Skin of body (tissue), 2 donors: ENCODE results near the gene IQSEC3. TPM values are rescaled to one million over a fixed set of nuclear protein-coding genes. Genes with fewer than 3 reads are reported as not detected.

ENCODE experiments used
- DNase-seq: peaks from one replicate; lab custom pipeline; 2025; lab: John Stamatoyannopoulos, UW
- total RNA-seq: library from RNA; depleted of rRNA; stranded (reverse); fragments of >200 nt; gene quantifications from one replicate; pipeline ENCODE4 v1.2.3, GENCODE V29; 2014

Gene IQSEC3
- total RNA-seq, 1 donor from 2014 or later, result 2.5 TPM

DNA sequence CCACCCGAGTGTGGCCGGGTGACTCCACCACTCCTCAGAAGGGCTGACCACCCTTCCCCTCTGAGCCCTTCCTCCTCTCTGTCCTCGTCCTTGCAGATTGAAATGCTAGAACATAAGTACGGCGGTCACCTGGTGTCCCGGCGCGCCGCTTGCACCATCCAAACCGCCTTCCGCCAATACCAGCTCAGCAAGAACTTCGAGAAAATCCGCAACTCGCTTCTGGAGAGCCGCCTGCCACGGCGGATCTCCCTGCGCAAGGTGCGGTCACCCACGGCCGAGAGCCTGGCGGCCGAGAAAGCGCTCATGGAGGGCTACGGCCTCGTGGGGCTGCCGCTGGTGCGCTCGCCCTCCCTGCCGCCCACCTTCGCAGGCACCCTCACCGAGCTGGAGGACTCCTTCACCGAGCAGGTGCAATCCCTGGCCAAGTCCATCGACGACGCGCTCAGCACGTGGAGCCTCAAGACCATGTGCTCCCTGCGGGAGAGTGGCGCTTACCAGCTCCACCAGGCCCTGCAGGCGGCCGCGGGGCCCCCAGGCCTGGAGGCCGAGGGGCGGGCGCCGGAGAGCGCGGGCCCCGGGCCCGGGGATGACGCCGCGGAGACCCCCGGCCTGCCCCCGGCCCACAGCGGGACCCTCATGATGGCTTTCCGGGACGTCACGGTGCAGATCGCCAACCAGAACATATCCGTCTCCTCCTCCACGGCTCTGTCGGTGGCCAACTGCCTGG lies 71.8 kb downstream of the IQSEC3 start:
- no peak for DNase-seq

DNA sequence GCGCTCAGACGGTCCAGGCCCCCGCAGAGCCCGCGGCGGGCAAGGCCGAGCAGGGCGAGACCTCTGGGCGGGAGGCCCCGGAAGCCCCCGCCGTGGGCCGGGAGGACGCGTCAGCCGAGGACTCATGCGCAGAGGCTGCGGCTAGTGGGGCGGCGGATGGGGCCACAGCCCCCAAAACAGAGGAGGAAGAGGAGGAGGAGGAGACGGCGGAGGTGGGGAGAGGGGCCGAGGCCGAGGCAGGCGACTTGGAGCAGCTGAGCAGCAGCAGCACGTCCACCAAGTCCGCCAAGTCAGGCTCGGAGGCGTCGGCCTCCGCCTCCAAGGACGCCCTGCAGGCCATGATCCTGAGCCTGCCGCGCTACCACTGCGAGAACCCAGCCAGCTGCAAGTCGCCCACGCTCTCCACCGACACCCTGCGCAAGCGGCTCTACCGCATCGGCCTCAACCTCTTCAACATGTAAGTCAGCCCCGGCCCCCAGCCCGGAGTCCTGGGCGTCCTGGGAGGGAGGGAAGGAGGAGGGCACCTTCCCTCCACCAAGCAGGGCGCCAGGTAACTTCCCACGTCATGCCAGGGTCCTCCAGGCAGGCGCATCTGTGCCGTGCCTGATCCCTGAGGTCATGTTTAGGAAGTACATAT lies 72.4 kb downstream of the IQSEC3 start:
- DNase-seq, result no peak

GRCh38 chr12:139585-139984 lies 73.0 kb downstream of the IQSEC3 start:
- no peak for DNase-seq

- DNase-seq, result no peak
Measured at GRCh38 chr12:140162-140561, 73.6 kb downstream of the IQSEC3 start.

- DNase-seq, result no peak
Measured at GRCh38 chr12:143964-144649, 77.5 kb downstream of the IQSEC3 start.

DNA sequence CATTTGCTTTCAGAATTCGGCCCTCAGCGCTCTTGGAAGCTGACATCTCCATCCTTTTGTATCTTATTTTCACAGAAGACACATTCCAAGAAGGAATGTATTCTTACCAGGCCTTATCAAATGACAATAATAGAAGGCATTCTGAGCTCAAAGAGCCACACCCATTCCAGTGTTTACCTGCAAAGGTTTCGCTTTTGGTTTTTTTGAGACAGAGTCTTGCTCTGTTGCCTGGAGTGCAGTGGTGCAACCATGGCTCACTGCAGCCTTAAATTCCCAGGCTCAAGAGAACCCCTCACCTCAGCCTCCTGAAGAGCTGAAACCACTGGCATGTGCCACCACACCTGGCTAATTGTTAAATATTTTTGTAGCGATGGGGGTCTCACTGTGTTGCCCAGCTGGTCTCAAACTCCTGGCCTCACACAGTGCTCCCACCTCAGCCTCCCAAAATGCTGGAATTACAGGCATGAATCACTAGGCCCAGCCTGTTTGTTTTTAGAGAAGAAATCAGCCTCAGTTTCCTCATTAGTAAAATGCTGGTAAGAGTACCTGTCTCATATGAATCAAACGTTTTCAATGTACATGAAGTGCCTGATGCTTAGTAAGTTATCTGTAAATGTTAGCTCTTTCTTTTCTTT lies 78.2 kb downstream of the IQSEC3 start:
- no peak for DNase-seq

- no peak for DNase-seq
Measured at GRCh38 chr12:145369-145960, 78.9 kb downstream of the IQSEC3 start.

DNA sequence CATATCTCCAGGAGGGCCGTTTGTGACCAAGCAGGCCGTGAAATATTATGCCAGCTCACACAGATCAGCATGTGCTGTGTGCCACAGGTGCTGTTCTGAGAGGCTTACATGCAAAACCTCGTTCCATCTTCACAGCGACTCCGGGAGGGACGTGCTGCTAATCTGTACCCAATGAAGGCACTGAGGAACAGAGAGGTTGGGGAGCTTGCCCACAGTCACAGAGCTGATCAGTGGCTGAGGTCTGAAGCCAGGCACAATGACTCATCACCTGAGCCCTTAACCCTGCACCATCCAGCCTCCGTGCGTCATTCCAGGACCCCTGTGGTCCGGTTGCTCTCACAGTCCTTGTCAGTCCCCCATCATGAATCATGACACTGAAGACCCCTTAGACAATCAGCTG lies 80.7 kb downstream of the IQSEC3 start:
- DNase-seq, result no peak

GRCh38 chr12:148676-149416 lies 82.3 kb downstream of the IQSEC3 start:
- DNase-seq, result no peak

DNA sequence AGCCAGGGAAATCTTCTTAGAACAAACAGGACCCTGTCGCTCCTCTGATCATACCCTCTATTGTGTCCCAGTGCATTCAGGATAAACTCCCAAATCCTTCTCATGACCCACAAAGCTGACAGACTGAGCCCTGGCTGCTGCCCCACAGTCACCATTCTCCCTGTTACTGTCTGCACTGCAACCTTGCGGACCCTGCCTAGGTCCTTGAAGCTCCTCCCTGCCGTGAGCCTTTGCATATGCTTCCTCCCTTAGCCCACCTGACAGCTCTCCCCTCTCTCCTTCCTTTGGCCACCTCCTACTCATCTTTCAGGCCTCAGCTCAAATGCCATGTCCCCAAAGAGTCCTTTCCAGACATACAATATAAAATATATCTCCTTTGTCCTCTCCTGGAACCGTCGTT lies 85.0 kb downstream of the IQSEC3 start:
- DNase-seq, result no peak

DNA sequence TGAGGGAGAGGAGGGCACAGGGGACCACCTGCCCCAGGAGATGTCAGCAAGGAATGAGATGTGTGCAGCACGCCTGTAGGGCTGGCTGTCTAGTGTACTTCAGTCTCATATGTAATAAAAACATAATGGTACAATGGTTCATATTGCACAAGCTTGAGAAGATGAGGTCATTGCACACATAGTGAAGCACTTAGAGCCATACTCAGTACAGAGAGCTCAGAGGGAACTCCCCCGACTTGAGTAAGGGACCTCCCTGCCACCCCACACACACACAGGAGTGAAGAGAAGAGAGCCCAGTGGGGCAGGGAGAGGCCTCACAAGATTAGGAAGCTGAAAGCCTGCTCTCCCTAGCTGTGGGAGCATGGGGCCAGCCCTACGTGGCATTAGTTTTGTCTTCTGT lies 85.9 kb downstream of the IQSEC3 start:
- DNase-seq, result peak; percentile 13

DNA sequence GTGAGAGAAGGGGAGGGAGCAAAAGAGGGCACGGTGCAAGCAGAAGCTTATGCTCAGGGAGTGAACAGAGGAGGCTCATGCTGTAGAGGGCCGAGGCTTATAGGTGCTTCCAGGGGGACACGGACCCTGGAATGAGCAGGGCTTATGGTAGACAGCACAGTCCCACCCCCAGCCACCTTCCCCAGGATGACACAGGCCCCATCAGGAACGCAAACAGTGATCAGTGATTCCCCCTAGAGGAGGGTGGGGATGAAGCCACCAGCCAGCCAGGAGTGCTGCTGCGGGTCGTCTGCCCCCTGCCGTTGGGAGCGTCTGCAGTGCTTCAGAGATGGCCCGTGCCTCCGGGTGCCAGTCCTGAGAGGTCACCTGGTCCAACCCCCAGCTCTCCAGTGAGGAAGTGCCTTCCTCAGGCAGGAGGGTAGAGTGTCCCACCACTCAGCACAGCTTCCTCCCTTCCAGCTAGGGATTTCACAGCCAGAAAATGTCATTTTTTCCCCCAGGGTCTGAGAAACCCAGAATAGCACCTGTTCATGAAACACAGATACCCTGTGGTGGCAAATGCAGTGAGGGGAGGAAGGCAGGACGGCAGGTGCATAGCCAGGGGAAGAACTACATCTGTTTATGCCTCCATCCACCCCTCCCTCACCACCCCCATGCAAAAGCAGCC lies 86.6 kb downstream of the IQSEC3 start:
- DNase-seq, result no peak

- DNase-seq, result no peak
Measured at GRCh38 chr12:154058-154457, 87.5 kb downstream of the IQSEC3 start.

DNA sequence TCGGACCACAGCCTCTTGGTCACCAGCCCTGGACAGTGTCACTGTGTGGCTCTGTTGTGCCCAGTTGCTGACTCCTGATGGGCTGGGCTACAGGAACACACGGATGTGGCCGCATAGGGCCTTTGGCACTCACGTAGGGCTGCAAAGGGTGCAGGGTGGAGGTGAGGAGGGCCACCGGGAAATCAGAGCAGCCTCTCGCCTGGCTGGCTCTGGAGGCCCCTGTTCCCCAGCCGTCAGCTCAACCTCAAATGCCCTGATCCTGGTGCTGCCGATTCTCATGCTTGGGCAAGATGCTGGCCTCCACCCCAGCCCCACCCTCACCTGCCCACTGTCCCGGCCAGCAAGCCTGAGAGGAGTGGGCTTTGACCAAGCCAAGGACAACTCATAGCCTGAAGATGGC lies 88.4 kb downstream of the IQSEC3 start:
- DNase-seq, result no peak

DNA sequence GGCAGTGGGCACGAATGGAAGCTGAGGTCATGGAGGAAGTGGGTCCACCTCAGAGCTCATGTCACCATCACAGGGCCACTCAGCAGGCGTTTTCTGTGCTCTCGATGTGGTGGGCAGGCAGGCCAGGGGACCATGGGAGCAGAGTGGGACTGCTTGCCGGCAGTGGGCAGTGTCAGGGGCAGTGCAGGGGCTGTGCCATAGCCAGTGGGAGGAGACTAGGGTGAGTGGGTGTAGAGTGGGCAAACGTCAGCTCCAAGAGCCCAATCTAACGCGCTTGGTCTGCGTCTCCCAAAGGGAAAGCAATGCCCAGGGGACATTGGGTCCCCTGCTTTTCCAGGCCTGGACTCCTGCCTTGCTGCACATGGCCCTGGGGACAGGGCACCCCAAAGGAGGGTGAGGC lies 89.1 kb downstream of the IQSEC3 start:
- no peak for DNase-seq

DNA sequence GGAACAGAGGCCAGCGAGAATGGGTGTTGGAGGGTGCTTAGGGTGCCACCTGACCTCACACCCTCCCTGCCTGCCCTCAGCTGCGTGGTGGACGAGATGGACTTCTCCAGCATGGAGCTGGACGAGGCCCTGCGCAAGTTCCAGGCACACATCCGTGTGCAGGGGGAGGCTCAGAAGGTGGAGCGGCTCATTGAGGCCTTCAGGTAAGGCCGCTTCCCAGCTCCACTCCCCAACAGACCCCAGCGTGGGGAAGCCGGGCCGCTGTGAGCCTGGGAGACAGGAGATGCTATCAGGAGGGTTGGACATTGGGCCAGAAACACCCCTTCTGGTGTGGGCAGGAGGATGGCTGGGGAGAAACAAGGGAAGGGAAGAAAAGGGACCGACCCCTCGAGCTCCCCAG lies 90.4 kb downstream of the IQSEC3 start:
- DNase-seq, result no peak

- DNase-seq, result no peak
Measured at GRCh38 chr12:157644-158043, 91.1 kb downstream of the IQSEC3 start.

DNA sequence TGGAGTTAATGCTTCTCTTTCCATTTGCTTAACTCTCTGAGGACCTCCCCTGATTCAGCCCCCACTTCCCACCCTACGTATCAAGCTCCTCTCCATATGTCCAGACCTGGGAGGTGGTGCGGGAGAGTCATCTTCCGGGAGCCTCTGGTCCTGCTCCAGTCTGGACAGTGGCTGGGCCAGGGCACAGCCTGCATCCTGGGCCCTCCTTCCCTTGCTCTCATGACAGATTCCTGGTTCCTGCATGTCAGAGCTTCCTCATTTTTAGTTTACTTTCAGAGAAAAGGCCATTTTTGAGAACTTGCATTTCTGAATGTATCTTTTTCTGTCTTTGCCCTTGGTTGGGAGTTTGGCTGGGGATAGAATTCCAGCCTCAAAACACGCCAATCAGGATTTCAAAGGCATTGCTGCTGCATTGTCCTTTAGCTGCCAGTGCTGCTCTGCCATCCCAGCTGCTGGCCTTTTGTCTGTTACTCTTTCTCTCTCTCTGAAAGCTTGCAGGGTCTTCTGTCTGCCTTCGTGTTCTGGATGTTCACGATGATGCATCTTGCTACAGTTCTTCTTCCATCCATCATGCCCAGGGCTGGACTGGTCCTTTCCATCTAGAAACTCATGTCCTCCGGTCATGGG lies 92.7 kb downstream of the IQSEC3 start:
- no peak for DNase-seq

DNA sequence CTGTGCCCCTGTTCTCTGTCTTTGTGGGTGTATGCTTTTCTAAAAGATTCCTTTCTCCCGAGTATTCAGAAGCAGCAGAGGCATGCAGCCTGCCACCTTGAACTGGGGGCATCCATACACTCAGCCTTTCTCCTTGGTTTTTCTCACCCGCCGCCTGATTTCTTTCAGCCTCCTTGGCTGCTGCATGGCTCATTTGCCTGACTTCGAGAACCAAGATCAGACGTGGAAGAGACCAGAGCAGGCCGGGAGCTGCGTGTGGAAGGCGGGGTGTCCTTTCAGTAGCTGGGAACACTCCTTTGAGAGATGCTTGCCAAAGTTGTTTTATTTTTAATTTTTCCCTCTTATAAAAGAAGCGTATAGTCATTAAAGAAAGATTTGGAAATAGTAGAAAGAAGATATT lies 94.3 kb downstream of the IQSEC3 start:
- DNase-seq, result no peak

- DNase-seq, result no peak
Measured at GRCh38 chr12:161823-162222, 95.3 kb downstream of the IQSEC3 start.
